Tibial artery (tissue), 4 donors: ENCODE results near the gene GAB2.

ENCODE experiments used
- DNase-seq, 2 donors: peaks; one replicate each; pipeline ENCODE4 v3.0.0-alpha.2; 2019
- H3K27ac ChIP-seq, 2 donors: fragments of 200-600 bp; sonication (generic) in 1 of 2; 1 replicate in 1 of 2; 2 replicates in 1 of 2; pipeline ENCODE4 v1.5.1; 2018 to 2019; ENCODE audit warnings: mild to moderate bottlenecking in 1 of 2
- H3K27me3 ChIP-seq, 2 donors: fragments of 200-600 bp; sonication (generic) in 1 of 2; one replicate each; pipeline versions ENCODE4 v1.5.1 to v1.6.0; 2016 to 2019
- H3K36me3 ChIP-seq, 3 donors: fragments of 200-600 bp; sonication (generic) in 2 of 3; one replicate each; pipeline ENCODE4 v1.5.1; 2016 to 2019; ENCODE audit warnings: mild to moderate bottlenecking in 2 of 3
- H3K4me1 ChIP-seq, 4 donors: fragments of 200-600 bp; sonication (generic) in 2 of 4; 1 replicate in 3 of 4; 2 replicates in 1 of 4; pipeline ENCODE4 v1.5.1; 2016 to 2019
- H3K4me3 ChIP-seq, 2 donors: fragments of 200-600 bp; sonication (generic) in 1 of 2; 1 replicate in 1 of 2; 2 replicates in 1 of 2; pipeline ENCODE4 v1.5.1; 2018 to 2019; ENCODE audit warnings: mild to moderate bottlenecking in 2 of 2
- H3K9me3 ChIP-seq, 3 donors: fragments of 200-600 bp; sonication (generic) in 1 of 3; one replicate each; pipeline ENCODE4 v1.5.1; 2016 to 2019
- CTCF ChIP-seq, 2 experiments: fragments of 200-600 bp in 1 of 2; fragments of 450-650 bp in 1 of 2; IDR thresholded peaks; one replicate each; pipeline ENCODE4 v1.5.1; 2017 to 2019; ENCODE audit warnings: antibody characterized with exemption in 2 of 2, mild to moderate bottlenecking in 1 of 2, moderate library complexity in 1 of 2
- intact Hi-C: fragments of 100-400 bp; cut with DNase I; formaldehyde crosslinking; loops from one replicate; pipeline ENCODE4 v1.15.0; 2023; ENCODE audit warnings: low total_unique reads

Gene GAB2

DNA sequence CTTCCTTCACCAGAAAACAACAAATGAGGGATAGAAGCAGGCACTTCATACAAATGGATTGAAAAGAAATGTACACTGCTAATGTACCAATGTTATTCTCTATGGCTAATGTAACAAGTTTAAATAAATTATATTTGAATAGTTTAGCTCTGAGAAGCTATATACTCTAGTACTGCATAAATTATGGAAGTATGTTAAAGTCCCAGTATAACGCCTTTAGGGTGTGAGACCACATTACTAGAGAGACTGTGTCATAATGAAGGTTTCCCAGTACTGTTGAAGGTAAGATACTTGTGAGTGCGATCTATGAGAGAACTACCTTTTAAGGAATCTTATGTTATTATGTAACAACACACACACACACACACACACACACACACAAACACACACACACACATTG is 39.8 kb upstream of the GAB2 start:
- Histone ChIP-seq H3K9me3 (no peaks in the 10 kb centered on the region), H3K4me3 (no peak overlapping the region), H3K4me1 (no peaks in the 10 kb centered on the region), H3K27me3 (no peaks in the 10 kb centered on the region), H3K27ac (no peak overlapping the region), H3K36me3 (peaks cover 0 to 26% (median 5%) of the 10 kb centered on the region in 3 donors)
- no peak for TF ChIP-seq CTCF (IDR thresholded peaks at IDR 0.05)
- no peak for DNase-seq
- intact Hi-C loops, result no loop called here

DNA sequence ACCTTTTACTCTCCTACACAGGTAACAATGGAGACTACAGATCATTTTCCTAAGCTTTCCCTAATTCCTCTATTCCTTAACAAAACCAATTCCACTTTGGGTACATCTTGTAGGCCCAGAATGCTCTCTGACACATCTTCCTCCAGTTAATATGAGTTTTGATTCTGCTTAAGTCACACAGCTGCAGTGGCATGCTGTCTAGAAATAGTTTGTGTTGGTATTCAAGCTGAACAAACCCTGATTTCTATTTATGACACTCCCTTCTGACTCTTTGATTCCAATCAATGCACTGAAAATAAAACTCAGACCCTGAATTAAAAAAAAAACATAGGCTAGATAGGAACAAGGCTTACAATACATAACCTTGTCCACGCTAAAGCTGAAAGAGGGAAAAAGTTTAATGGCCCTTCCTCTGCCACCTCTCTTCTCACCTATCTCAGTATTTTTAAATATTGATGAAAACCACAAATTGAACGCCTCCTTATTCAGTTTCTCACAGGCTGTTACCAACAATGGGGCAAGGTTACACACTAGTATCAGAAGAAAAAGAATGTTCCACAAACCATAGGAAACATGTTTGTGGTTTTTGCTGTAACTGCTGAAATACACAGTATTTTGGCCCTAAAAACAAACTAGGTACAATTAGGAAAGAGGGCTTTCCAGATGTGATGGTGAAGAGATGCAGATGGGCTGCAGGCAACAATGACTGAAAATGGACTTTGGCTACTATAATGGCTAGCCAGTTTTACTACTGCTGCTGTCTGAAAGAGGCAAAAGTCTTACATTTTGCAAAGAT is 35.7 kb upstream of the GAB2 start:
- no peak for DNase-seq
- H3K4me3 ChIP-seq, result no peak overlapping the region
- no peaks in the 10 kb centered on the region for H3K9me3 ChIP-seq
- intact Hi-C loops, result no loop called here
- H3K36me3 ChIP-seq, result peaks cover 0 to 11% (median 2%) of the 10 kb centered on the region in 3 donors
- no peak for TF ChIP-seq CTCF (IDR thresholded peaks at IDR 0.05)
- H3K4me1 ChIP-seq, result no peaks in the 10 kb centered on the region
- no peak overlapping the region for H3K27ac ChIP-seq
- no peaks in the 10 kb centered on the region for H3K27me3 ChIP-seq

DNA sequence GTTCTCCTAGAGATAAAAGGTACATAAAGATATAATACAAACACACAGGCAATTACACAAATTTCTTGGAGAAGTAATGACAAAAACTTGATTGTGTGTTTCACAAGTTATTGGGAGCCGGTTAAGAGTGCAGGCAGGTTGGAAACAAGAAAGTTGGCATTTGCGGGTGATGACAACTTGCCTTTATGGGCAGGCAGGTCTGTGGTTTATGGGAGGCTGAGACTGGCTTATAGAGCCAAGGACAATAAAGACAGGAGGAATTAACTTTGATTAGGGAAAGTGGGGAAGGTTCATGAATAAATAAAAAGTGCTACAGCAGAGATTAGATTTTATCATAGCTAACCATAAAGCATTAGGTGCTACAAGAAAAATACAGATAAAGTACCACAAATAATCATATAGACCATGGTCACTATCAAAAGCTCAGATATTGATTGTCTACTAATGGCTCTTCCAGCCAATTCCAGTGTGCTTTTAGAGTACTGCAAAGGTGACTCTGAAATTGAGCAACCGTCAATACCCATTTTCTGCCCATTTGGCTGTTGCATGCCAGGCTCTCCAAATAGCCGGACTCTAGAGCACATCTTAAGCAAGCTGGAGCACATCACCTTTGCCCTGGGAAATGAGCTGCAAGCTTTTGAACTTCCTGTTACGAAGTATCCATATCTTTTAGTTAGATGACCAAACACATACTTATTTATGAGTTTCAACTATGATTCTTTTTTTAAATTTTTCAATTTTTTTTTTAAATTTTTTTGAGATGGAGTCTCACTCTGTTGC is 33.9 kb upstream of the GAB2 start:
- Histone ChIP-seq H3K4me1 (no peaks in the 10 kb centered on the region), H3K9me3 (no peaks in the 10 kb centered on the region), H3K27ac (no peak overlapping the region), H3K4me3 (no peak overlapping the region), H3K36me3 (peaks cover 0 to 5% (median 3%) of the 10 kb centered on the region in 3 donors), H3K27me3 (no peaks in the 10 kb centered on the region)
- intact Hi-C loops, result no loop called here
- no peak for TF ChIP-seq CTCF (IDR thresholded peaks at IDR 0.05)
- DNase-seq, result no peak

DNA sequence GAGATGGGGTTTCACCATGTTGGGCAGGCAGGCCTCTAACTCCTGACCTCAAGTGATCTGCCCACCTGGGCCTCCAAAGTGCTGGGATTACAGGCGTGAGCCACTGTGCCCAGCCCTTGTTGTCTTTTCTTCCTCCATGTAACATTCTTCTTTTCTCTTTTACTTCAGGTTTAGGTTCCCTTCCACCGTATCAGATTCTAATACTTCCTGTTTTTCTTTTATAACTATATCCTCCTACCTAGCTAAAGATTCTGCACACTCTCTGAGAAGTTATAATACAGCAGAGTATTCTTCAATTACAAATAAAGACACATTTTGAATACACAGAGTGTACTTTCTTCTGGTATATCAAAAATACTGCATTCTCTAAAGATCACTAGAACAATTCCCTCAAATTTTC is 33.2 kb upstream of the GAB2 start:
- Histone ChIP-seq H3K36me3 (peaks cover 0 to 4% (median 3%) of the 10 kb centered on the region in 3 donors), H3K4me3 (no peak overlapping the region), H3K4me1 (no peaks in the 10 kb centered on the region), H3K27me3 (no peaks in the 10 kb centered on the region), H3K9me3 (no peaks in the 10 kb centered on the region), H3K27ac (no peak overlapping the region)
- DNase-seq, result no peak
- intact Hi-C loops, result no loop called here
- no peak for TF ChIP-seq CTCF (IDR thresholded peaks at IDR 0.05)

DNA sequence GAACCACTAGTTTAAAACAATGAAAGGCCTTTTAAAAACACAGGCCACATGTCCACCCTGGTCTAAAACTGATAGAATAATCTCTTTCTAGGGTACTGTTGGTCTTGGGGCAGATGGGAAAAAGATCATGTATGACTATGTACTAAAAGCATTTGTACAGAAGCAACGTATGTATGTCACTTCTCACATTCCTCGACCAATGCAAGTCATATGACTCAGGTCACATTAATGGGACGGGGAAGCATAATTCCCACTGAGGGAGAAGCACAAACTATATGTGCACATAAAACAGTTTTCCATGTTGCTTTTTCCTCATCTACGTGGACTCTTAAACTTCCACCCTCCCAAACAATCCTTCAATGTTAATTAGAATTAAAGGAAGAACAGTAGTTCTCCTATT is 32.2 kb upstream of the GAB2 start:
- no peak overlapping the region for H3K27ac ChIP-seq
- no peaks in the 10 kb centered on the region for H3K4me1 ChIP-seq
- H3K9me3 ChIP-seq, result no peaks in the 10 kb centered on the region
- intact Hi-C loops, result no loop called here
- H3K36me3 ChIP-seq, result peaks cover 0 to 4% (median 3%) of the 10 kb centered on the region in 3 donors
- DNase-seq, result no peak
- no peak for TF ChIP-seq CTCF (IDR thresholded peaks at IDR 0.05)
- H3K4me3 ChIP-seq, result no peak overlapping the region
- H3K27me3 ChIP-seq, result no peaks in the 10 kb centered on the region
